H1 (cell line): Measurements from ENCODE around the gene OLA1. TPM values are rescaled to one million over a fixed set of nuclear protein-coding genes. Genes with fewer than 3 reads are reported as not detected.

ENCODE experiments used
- EGR1 ChIP-seq: IDR thresholded peaks from 2 replicates; pipeline ENCODE4 v1.6.1; 2011; ENCODE audit warnings: low read depth, low read length, borderline replicate concordance
- RFX5 ChIP-seq: IDR thresholded peaks from 2 replicates; pipeline ENCODE4 v1.6.1; 2011; ENCODE audit warnings: low read depth, low read length, improper control_type of control experiment, borderline replicate concordance
- RNF2 ChIP-seq: fragments of 200-900, 300-1000 bp; sonication (generic); IDR thresholded peaks from 2 replicates; pipeline ENCODE4 v1.7.1; 2016; ENCODE audit warnings: borderline replicate concordance, low read depth, mild to moderate bottlenecking, antibody characterized with exemption, low read length; ENCODE audit not compliant: poor library complexity, severe bottlenecking; ENCODE audit errors: missing control alignments
- TAF1 ChIP-seq: IDR thresholded peaks from 2 replicates; pipeline ENCODE4 v1.6.1; 2011; ENCODE audit warnings: mild to moderate bottlenecking, low read depth, low read length
- polyA plus RNA-seq, 7 experiments: library from polyadenylated mRNA; depleted of rRNA in 3 of 7; stranded (reverse) in 5 of 7; unstranded in 2 of 7; fragments of >200 nt in 5 of 7; fragments of 200-250 nt in 2 of 7; gene quantifications; 1 replicate in 5 of 7; 2 replicates in 1 of 7; 4 replicates in 1 of 7; pipeline versions ENCODE4 v1.2.1 to v1.2.3, GENCODE V29; 2011 to 2013; ENCODE audit warnings: missing spikeins in 2 of 7, mixed read lengths in 2 of 7
- total RNA-seq: library from RNA; stranded (reverse); fragmentation: NEBNext Ultra II Directional; extraction: Animal tissue kit (Norgen Biotek cat#: 25700); gene quantifications from 2 replicates; pipeline ENCODE4 v1.2.1, GENCODE V29; 2021

Gene OLA1
- total and polyA plus RNA-seq, 2 of the 8 experiments (the other 6 are each of a cell fraction or from before 2014, with no cell fraction given) = 39.3 to 158 TPM

DNA sequence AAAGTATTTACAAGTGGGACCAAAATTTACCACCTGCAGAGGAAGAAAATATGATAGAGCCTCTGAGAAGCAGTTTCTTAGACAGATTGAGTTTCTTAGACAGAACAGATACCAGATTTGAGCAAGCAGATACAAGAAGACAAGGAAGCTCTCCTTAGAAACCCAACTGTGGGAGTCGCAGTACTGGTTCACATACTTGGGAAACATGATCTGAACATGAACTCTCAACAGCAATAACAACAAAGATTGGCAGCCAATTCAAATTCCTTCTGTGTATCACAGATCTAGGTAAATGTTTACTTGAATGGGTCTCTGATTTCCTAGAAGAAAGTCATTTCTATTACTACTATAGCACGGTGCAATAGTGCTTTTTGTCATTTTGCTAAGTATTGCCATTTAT is 82.1 kb downstream of the OLA1 start (continued):
- TF ChIP-seq EGR1 = no peak
- TF ChIP-seq RNF2 = no peak
- no peak for TF ChIP-seq RFX5
- no peak for TF ChIP-seq TAF1
